HepG2 (cell line): ENCODE results near the gene PNKP. TPM values are rescaled to one million over a fixed set of nuclear protein-coding genes. Genes with fewer than 3 reads are reported as not detected.

Experiments
- HNF1A ChIP-seq, 2 experiments: sonication (generic) in 1 of 2; formaldehyde crosslinking in 1 of 2; IDR thresholded peaks; 2 replicates each; pipeline versions ENCODE4 v1.4.0 to v1.6.1; 2016 to 2020; ENCODE audit warnings: borderline replicate concordance in 1 of 2, low read depth in 1 of 2, mild to moderate bottlenecking in 1 of 2, missing genetic modification reagents in 1 of 2
- ZBTB38 ChIP-seq: sonication (generic); formaldehyde crosslinking; IDR thresholded peaks from 2 replicates; pipeline ENCODE4 v1.5.1; 2020; ENCODE audit warnings: mild to moderate bottlenecking, missing genetic modification reagents
- ZEB1 ChIP-seq: IDR thresholded peaks from 2 replicates; pipeline ENCODE4 v1.6.1; 2012; ENCODE audit warnings: mild to moderate bottlenecking, low read depth, inconsistent platforms; ENCODE audit not compliant: insufficient replicate concordance
- ZMYM4 ChIP-seq: sonication (generic); formaldehyde crosslinking; IDR thresholded peaks from 2 replicates; pipeline ENCODE4 v1.8.1; 2023; ENCODE audit warnings: mild to moderate bottlenecking, missing genetic modification reagents
- ZNF333 ChIP-seq: sonication (generic); formaldehyde crosslinking; IDR thresholded peaks from 2 replicates; pipeline ENCODE4 v1.4.0; 2020; ENCODE audit warnings: mild to moderate bottlenecking, missing genetic modification reagents, borderline replicate concordance
- ZSCAN31 ChIP-seq: sonication (generic); formaldehyde crosslinking; IDR thresholded peaks from 2 replicates; pipeline ENCODE4 v1.5.0; 2020; ENCODE audit warnings: low read depth, mild to moderate bottlenecking, missing genetic modification reagents
- polyA plus RNA-seq, 8 experiments: library from polyadenylated mRNA; depleted of rRNA in 3 of 8; stranded (reverse) in 7 of 8; unstranded in 1 of 8; fragments of >200 nt; fragmentation: Illumina TruSeq in 4 of 8; extraction: Trizol in 4 of 8; gene quantifications; 2 replicates each; pipeline versions ENCODE4 v1.2.1 to v1.2.3, GENCODE V29; 2011 to 2016; ENCODE audit warnings: low read depth in 4 of 8, missing spikeins in 1 of 8, mixed read lengths in 1 of 8; ENCODE audit not compliant: insufficient read depth in 1 of 8
- total RNA-seq, 5 experiments: library from RNA; depleted of rRNA; stranded (reverse); fragments of >200 nt; fragmentation: Illumina TruSeq; extraction: Trizol; gene quantifications; 2 replicates each; pipeline ENCODE4 v1.2.3, GENCODE V29; 2016; ENCODE audit warnings: low read depth in 1 of 5
- TF ChIP-seq, protein P1 (sequence below): sonication (generic); formaldehyde crosslinking; IDR thresholded peaks from 2 replicates; pipeline ENCODE4 v1.9.0; 2021; ENCODE audit warnings: mild to moderate bottlenecking, missing genetic modification reagents
- TF ChIP-seq, protein P2 (sequence below): sonication (generic); formaldehyde crosslinking; IDR thresholded peaks from 2 replicates; pipeline ENCODE4 v1.5.0; 2020; ENCODE audit warnings: mild to moderate bottlenecking, missing genetic modification reagents, borderline replicate concordance
- TF ChIP-seq, protein P3 (sequence below): sonication (generic); formaldehyde crosslinking; IDR thresholded peaks from 2 replicates; pipeline ENCODE4 v1.5.0; 2020; ENCODE audit warnings: missing genetic modification reagents

PNKP gene
- total and polyA plus RNA-seq, 2 of the 13 experiments (the other 11 are each of a cell fraction or from before 2014, with no cell fraction given): 12.7 to 27.1 TPM

GRCh38 chr19:49912965-49913685 is 45.7 kb upstream of the PNKP start (continued):
- TF ChIP-seq HNF1A (IDR thresholded peaks at IDR 0.05; ENCODE audit: low read depth): no peak
- TF ChIP-seq HNF1A (CRISPR knock-in tag; IDR thresholded peaks at IDR 0.05; ENCODE audit: borderline replicate concordance): no peak
- no peak for TF ChIP-seq ZNF333 (CRISPR knock-in tag)
- TF ChIP-seq, protein P1, sequence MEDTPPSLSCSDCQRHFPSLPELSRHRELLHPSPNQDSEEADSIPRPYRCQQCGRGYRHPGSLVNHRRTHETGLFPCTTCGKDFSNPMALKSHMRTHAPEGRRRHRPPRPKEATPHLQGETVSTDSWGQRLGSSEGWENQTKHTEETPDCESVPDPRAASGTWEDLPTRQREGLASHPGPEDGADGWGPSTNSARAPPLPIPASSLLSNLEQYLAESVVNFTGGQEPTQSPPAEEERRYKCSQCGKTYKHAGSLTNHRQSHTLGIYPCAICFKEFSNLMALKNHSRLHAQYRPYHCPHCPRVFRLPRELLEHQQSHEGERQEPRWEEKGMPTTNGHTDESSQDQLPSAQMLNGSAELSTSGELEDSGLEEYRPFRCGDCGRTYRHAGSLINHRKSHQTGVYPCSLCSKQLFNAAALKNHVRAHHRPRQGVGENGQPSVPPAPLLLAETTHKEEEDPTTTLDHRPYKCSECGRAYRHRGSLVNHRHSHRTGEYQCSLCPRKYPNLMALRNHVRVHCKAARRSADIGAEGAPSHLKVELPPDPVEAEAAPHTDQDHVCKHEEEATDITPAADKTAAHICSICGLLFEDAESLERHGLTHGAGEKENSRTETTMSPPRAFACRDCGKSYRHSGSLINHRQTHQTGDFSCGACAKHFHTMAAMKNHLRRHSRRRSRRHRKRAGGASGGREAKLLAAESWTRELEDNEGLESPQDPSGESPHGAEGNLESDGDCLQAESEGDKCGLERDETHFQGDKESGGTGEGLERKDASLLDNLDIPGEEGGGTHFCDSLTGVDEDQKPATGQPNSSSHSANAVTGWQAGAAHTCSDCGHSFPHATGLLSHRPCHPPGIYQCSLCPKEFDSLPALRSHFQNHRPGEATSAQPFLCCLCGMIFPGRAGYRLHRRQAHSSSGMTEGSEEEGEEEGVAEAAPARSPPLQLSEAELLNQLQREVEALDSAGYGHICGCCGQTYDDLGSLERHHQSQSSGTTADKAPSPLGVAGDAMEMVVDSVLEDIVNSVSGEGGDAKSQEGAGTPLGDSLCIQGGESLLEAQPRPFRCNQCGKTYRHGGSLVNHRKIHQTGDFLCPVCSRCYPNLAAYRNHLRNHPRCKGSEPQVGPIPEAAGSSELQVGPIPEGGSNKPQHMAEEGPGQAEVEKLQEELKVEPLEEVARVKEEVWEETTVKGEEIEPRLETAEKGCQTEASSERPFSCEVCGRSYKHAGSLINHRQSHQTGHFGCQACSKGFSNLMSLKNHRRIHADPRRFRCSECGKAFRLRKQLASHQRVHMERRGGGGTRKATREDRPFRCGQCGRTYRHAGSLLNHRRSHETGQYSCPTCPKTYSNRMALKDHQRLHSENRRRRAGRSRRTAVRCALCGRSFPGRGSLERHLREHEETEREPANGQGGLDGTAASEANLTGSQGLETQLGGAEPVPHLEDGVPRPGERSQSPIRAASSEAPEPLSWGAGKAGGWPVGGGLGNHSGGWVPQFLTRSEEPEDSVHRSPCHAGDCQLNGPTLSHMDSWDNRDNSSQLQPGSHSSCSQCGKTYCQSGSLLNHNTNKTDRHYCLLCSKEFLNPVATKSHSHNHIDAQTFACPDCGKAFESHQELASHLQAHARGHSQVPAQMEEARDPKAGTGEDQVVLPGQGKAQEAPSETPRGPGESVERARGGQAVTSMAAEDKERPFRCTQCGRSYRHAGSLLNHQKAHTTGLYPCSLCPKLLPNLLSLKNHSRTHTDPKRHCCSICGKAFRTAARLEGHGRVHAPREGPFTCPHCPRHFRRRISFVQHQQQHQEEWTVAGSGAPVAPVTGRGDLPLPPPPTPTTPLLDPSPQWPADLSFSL (CRISPR knock-in tag): no peak
- TF ChIP-seq, protein P2, sequence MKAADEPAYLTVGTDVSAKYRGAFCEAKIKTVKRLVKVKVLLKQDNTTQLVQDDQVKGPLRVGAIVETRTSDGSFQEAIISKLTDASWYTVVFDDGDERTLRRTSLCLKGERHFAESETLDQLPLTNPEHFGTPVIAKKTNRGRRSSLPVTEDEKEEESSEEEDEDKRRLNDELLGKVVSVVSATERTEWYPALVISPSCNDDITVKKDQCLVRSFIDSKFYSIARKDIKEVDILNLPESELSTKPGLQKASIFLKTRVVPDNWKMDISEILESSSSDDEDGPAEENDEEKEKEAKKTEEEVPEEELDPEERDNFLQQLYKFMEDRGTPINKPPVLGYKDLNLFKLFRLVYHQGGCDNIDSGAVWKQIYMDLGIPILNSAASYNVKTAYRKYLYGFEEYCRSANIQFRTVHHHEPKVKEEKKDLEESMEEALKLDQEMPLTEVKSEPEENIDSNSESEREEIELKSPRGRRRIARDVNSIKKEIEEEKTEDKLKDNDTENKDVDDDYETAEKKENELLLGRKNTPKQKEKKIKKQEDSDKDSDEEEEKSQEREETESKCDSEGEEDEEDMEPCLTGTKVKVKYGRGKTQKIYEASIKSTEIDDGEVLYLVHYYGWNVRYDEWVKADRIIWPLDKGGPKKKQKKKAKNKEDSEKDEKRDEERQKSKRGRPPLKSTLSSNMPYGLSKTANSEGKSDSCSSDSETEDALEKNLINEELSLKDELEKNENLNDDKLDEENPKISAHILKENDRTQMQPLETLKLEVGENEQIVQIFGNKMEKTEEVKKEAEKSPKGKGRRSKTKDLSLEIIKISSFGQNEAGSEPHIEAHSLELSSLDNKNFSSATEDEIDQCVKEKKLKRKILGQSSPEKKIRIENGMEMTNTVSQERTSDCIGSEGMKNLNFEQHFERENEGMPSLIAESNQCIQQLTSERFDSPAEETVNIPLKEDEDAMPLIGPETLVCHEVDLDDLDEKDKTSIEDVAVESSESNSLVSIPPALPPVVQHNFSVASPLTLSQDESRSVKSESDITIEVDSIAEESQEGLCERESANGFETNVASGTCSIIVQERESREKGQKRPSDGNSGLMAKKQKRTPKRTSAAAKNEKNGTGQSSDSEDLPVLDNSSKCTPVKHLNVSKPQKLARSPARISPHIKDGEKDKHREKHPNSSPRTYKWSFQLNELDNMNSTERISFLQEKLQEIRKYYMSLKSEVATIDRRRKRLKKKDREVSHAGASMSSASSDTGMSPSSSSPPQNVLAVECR (CRISPR knock-in tag): peak; percentile 45; the same call in 1 of the 2 replicates
- no peak for TF ChIP-seq ZSCAN31 (CRISPR knock-in tag)
- TF ChIP-seq ZEB1: no peak
- peak; percentile 70 for TF ChIP-seq ZMYM4 (CRISPR knock-in tag)
- TF ChIP-seq, protein P3, sequence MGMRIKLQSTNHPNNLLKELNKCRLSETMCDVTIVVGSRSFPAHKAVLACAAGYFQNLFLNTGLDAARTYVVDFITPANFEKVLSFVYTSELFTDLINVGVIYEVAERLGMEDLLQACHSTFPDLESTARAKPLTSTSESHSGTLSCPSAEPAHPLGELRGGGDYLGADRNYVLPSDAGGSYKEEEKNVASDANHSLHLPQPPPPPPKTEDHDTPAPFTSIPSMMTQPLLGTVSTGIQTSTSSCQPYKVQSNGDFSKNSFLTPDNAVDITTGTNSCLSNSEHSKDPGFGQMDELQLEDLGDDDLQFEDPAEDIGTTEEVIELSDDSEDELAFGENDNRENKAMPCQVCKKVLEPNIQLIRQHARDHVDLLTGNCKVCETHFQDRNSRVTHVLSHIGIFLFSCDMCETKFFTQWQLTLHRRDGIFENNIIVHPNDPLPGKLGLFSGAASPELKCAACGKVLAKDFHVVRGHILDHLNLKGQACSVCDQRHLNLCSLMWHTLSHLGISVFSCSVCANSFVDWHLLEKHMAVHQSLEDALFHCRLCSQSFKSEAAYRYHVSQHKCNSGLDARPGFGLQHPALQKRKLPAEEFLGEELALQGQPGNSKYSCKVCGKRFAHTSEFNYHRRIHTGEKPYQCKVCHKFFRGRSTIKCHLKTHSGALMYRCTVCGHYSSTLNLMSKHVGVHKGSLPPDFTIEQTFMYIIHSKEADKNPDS (CRISPR knock-in tag): no peak
- TF ChIP-seq ZBTB38 (CRISPR knock-in tag): peak; percentile 99
